ENCODE results near the gene ATXN7L2.
"Not testable (repeated sequence)": the region's sequence is repeated elsewhere in the genome, so short reads cannot be mapped to it uniquely, and the experiment has no call there.

Gene ATXN7L2, protein sequence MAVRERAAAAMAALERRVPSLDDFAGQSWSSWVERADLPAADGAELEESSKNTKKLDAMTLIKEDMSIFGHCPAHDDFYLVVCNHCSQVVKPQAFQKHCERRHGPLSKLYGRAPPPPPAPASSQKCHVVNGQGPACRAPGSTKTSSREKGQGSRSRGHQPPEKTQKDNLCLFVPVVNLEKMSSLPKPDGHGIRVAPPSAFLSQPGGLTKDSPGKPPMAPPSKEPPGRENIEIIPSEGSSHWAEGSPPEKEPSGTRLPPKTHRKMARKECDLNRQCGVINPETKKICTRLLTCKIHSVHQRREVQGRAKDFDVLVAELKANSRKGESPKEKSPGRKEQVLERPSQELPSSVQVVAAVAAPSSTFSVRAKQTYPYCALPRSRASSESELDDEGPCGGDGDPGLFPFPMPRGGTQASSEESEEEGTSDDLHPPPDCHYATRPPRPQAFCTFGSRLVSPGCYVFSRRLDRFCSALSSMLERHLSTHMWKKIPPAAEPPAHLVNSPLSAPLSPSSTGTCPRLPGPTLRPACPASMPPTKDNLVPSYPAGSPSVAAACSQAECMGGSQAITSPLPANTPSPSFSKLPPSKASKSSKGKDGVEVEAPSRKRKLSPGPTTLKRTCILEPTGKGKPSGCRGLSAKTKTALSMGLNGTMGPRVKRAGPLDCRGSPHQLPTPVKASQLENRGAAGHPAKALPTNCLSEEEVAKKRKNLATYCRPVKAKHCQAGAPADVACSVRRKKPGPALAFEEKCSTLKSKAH

DNA sequence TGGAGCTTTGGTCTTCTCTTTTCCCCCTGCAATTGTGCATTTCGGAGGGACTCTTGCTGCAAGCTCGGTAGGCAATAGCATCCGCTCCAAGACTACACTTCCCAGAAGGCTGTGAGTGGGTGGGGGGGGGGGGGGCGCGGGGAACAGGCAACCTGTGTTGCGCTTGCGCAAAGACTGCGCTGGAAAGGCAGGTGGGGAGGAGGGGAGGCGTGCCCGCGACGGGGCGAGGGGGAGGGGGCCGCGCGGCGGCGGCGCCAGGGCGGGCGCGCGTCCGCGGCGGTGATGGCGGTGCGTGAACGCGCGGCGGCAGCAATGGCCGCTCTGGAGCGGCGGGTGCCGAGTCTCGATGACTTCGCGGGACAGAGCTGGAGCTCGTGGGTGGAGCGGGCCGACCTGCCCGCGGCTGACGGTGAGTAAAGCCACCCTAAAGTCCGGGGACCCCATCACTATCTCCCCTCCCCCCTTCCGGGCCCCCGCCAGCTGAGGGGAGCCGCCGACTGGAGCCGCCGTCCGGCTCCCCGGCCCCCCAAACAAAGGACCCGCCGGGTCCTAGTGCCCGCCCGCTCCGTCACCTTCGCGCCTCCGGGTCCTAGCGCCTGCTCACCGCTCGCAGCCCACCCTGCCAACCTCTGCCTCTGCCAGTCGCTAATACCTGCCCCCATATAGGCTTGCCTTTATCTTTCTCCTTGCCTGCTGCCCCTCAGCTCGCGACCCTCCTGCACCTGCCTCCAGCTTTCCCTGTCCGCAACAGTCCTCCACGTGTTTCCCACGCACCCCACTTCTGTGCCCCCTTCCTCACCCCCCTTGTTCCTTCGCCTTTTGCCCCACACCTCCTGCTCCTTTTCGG lies at the start of gene ATXN7L2:
ATXN7L2 (plus strand) TSS at position 234 of the 847 bp plus-strand sequence; CDS start at position 283, 49 bp downstream.
- Histone ChIP-seq H3K27ac (ENCODE audit: low read length) (no peak within 1 kb of the TSS), H3K27me3 (ENCODE audit: control insufficient read depth, insufficient read depth, low read length) (no peaks in the 10 kb centered on the region), H3K4me3 (ENCODE audit: low read length) (peak within 1 kb of the TSS; percentile 86; the same call in 1 of the 2 replicates), H3K4me1 (ENCODE audit: control insufficient read depth, insufficient read depth, low read length) (peaks cover 6% of the 10 kb centered on the region; the same call in 1 of the 2 replicates), H3K9me3 (ENCODE audit: control insufficient read depth, insufficient read depth, low read length) (no peaks in the 10 kb centered on the region), H3K36me3 (ENCODE audit: control insufficient read depth, insufficient read depth, low read length) (no peaks in the 10 kb centered on the region)
- DNase-seq (ENCODE audit: low read depth, low spot score): no peak
- no CpG with 5 or more reads among the region's 73 CpGs for WGBS (ENCODE audit: insufficient coverage, insufficient read length)

DNA sequence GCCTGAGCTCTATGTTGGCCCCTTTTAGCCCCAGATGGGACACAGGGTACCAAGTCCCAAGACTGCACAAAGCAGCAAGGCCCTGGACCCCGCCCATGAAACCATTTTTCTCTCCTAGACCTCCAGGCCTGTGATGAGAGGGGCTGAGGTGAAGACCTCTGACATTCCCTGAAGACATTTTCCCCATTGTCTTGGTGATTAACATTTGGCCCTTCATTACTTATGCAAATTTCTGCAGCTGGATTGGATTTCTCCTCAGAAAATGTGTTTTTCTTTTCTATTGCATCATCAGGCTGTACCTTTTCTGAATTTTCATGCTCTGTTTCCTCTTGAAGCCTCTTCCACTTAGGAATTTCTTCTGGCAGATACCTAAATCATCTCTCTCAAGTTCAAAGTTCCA lies 49.2 kb upstream of the ATXN7L2 start:
- H3K9me3 ChIP-seq (ENCODE audit: control insufficient read depth, insufficient read depth, low read length): no peaks in the 10 kb centered on the region; the same call in 1 of the 2 replicates

DNA sequence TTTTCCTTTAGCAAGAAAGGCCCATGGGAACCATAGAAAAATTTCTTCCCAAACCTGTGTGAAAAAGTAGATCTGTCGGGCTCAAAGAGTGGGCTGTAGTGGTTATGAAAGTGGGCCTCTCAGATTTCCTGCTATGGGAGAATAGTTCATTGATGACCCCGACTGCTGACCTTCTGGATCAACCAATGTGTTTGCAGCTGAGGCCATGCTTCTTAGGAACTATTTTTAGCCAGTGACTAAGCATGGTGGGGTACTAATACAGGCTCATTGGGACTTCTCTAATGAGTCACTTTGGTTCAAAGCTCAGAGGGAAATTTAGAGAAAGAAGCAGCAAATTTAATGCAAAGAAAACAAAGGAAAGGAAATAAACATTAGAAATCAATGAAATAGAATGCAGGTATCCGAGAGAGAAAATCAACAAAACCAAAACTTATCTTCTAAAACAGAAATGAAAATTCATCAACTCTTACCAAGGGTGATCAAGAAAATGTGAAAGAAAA lies 44.9 kb upstream of the ATXN7L2 start:
- no peaks in the 10 kb centered on the region for H3K27me3 ChIP-seq (ENCODE audit: control insufficient read depth, insufficient read depth, low read length)
- no peak overlapping the region for H3K4me3 ChIP-seq (ENCODE audit: low read length)
- no peak overlapping the region for H3K27ac ChIP-seq (ENCODE audit: low read length)
- H3K36me3 ChIP-seq (ENCODE audit: control insufficient read depth, insufficient read depth, low read length): no peaks in the 10 kb centered on the region
- H3K9me3 ChIP-seq (ENCODE audit: control insufficient read depth, insufficient read depth, low read length): no peaks in the 10 kb centered on the region; the same call in 1 of the 2 replicates
- no CpG with 5 or more reads among the region's 3 CpGs for WGBS (ENCODE audit: insufficient coverage, insufficient read length)
- no peak for DNase-seq (ENCODE audit: low read depth, low spot score)
- no peaks in the 10 kb centered on the region for H3K4me1 ChIP-seq (ENCODE audit: control insufficient read depth, insufficient read depth, low read length)

More for the DNA sequence above, 49.2 kb upstream of the ATXN7L2 start:
- WGBS (ENCODE audit: insufficient coverage, insufficient read length): no CpG with 5 or more reads among the region's 1 CpG
- Histone ChIP-seq H3K4me3 (ENCODE audit: low read length) (no peak overlapping the region), H3K27me3 (ENCODE audit: control insufficient read depth, insufficient read depth, low read length) (no peaks in the 10 kb centered on the region), H3K27ac (ENCODE audit: low read length) (no peak overlapping the region), H3K4me1 (ENCODE audit: control insufficient read depth, insufficient read depth, low read length) (no peaks in the 10 kb centered on the region), H3K36me3 (ENCODE audit: control insufficient read depth, insufficient read depth, low read length) (no peaks in the 10 kb centered on the region)
- DNase-seq (ENCODE audit: low read depth, low spot score): no peak

DNA sequence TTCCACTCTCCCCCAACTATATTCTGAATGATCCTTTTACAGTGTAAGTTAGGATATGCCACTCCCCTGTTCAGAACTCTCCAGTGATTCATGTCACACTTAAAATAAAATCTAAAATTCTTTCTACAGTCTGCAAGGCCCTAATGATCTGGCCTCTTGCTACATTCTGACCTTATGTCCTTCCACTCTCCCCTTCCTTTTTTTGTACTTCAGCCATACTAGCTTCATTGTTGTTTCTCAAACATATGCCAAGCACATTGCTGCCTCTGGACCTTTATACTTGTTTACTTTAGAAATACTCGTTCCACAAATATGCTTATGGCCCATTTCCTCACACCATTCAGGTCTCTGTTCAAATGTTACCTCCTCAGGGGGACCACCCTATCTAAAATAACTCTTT lies 42.6 kb upstream of the ATXN7L2 start:
- Histone ChIP-seq H3K9me3 (ENCODE audit: control insufficient read depth, insufficient read depth, low read length) (no peaks in the 10 kb centered on the region), H3K4me1 (ENCODE audit: control insufficient read depth, insufficient read depth, low read length) (no peaks in the 10 kb centered on the region), H3K27ac (ENCODE audit: low read length) (no peak overlapping the region), H3K36me3 (ENCODE audit: control insufficient read depth, insufficient read depth, low read length) (no peaks in the 10 kb centered on the region), H3K4me3 (ENCODE audit: low read length) (no peak overlapping the region), H3K27me3 (ENCODE audit: control insufficient read depth, insufficient read depth, low read length) (no peaks in the 10 kb centered on the region)
- DNase-seq (ENCODE audit: low read depth, low spot score): no peak
- no CpG with 5 or more reads among the region's 1 CpG for WGBS (ENCODE audit: insufficient coverage, insufficient read length)

DNA sequence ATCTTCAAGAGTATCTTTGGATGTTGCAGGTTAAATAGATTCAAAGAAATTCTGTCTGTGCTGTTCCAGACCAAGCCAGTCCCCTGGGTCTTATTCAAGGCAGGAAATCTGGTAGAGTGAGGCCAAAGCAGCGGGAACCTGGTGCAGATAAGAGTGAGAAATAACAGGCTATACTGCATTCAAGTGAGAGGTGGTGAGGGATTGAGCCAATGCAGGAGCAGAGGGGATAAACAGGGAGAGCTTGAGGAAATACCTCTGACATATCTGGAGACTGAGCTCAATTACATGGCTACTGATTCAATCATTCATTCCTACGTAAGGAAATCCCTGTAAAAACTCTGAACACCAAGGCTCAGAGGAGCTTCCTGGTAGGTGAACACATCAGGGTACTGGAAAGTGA lies 40.2 kb upstream of the ATXN7L2 start:
- no peaks in the 10 kb centered on the region for H3K9me3 ChIP-seq (ENCODE audit: control insufficient read depth, insufficient read depth, low read length)
- H3K4me1 ChIP-seq (ENCODE audit: control insufficient read depth, insufficient read depth, low read length): no peaks in the 10 kb centered on the region
- no peak overlapping the region for H3K27ac ChIP-seq (ENCODE audit: low read length)
- H3K4me3 ChIP-seq (ENCODE audit: low read length): no peak overlapping the region
- H3K36me3 ChIP-seq (ENCODE audit: control insufficient read depth, insufficient read depth, low read length): no peaks in the 10 kb centered on the region
- H3K27me3 ChIP-seq (ENCODE audit: control insufficient read depth, insufficient read depth, low read length): no peaks in the 10 kb centered on the region
- no CpG with 5 or more reads among the region's 2 CpGs for WGBS (ENCODE audit: insufficient coverage, insufficient read length)
- no peak for DNase-seq (ENCODE audit: low read depth, low spot score)

DNA sequence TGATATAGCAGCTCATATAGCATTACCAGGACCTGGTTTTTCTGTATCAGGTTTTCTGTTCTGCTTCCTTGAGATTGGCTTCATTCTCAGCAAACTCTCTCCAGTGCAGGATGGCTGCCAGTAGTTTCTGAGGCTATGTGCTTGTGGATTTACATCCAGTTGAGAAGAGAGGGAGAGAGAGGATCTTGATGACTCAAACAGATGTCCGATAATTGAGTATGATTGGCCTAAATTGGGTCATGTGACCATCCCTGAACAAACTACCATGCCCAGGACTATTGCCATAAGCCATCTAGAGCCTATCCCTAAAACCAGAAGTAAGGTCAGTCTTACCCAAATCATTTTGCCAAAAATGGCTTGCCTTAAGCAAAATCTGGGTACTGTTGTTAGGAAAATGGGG lies 39.4 kb upstream of the ATXN7L2 start:
- WGBS (ENCODE audit: insufficient coverage, insufficient read length): no CpG with 5 or more reads among the region's 1 CpG
- no peaks in the 10 kb centered on the region for H3K36me3 ChIP-seq (ENCODE audit: control insufficient read depth, insufficient read depth, low read length)
- DNase-seq (ENCODE audit: low read depth, low spot score): no peak

DNA sequence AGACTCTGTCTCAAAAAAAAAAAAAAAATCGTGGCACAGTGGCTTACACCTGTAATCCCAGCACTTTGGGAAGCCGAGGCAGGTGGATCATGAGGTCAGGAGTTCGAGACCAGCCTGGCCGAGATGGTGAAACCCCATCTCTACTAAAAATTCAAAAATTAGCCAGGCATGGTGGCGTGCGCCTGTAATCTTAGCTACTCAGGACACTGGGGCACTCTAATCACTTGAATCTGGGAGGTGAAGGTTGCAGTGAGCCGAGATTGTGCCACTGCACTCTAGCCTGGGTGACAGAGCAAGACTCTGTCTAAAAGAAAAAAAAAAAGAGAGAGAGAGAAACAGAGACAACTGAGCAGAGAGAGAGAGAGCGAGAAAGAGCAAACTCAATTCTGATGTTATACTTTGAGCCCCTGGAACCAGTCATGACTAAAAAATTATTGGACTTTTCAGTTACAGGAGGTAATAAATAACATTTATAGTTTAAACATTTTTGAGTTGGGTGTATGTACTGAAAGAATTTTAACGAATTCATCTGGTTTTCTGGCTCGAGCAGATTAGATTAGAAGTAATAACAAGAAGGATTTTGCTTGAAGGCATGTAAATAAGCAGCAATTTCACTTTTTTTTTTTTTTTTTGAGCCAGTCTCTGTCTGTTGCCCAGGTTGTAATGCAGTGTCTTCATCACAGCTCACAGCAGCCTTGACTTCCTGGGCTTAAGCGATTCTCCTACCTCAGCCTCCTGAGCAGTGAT lies 37.6 kb upstream of the ATXN7L2 start:
- H3K4me3 ChIP-seq (ENCODE audit: low read length); H3K9me3 ChIP-seq (ENCODE audit: control insufficient read depth, insufficient read depth, low read length); H3K27me3 ChIP-seq (ENCODE audit: control insufficient read depth, insufficient read depth, low read length); H3K27ac ChIP-seq (ENCODE audit: low read length); H3K36me3 ChIP-seq (ENCODE audit: control insufficient read depth, insufficient read depth, low read length); H3K4me1 ChIP-seq (ENCODE audit: control insufficient read depth, insufficient read depth, low read length); DNase-seq (ENCODE audit: low read depth, low spot score): not testable (repeated sequence)
- WGBS (ENCODE audit: insufficient coverage, insufficient read length): no CpG with 5 or more reads among the region's 11 CpGs

More for the DNA sequence above, 39.4 kb upstream of the ATXN7L2 start:
- Histone ChIP-seq H3K27me3 (ENCODE audit: control insufficient read depth, insufficient read depth, low read length) (no peaks in the 10 kb centered on the region), H3K27ac (ENCODE audit: low read length) (no peak overlapping the region), H3K9me3 (ENCODE audit: control insufficient read depth, insufficient read depth, low read length) (no peaks in the 10 kb centered on the region), H3K4me3 (ENCODE audit: low read length) (no peak overlapping the region), H3K4me1 (ENCODE audit: control insufficient read depth, insufficient read depth, low read length) (no peaks in the 10 kb centered on the region)

DNA sequence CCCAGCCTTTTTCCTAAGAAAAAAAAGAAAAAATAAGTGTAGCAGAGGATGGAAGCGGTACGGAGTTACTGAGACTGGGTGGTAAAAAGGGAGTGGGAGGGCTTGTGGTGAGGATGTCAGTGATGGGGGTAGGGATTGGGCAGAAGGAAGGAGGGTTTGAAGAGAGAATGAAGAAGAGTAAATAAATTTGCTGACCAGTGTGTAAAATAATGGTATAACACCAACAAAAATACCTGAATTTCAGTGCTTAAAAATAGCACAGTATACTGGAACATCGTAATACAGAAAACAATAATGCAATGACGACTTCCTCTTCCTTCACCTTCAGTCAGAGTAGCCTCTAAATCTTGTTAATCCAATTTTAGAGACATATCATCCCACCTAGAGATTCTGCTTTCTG lies 36.2 kb upstream of the ATXN7L2 start:
- H3K9me3 ChIP-seq (ENCODE audit: control insufficient read depth, insufficient read depth, low read length): no peaks in the 10 kb centered on the region
- WGBS (ENCODE audit: insufficient coverage, insufficient read length): no CpG with 5 or more reads among the region's 4 CpGs
- DNase-seq (ENCODE audit: low read depth, low spot score): no peak
- H3K4me1 ChIP-seq (ENCODE audit: control insufficient read depth, insufficient read depth, low read length): no peaks in the 10 kb centered on the region
- no peak overlapping the region for H3K27ac ChIP-seq (ENCODE audit: low read length)
- H3K27me3 ChIP-seq (ENCODE audit: control insufficient read depth, insufficient read depth, low read length): no peaks in the 10 kb centered on the region
- no peak overlapping the region for H3K4me3 ChIP-seq (ENCODE audit: low read length)
- no peaks in the 10 kb centered on the region for H3K36me3 ChIP-seq (ENCODE audit: control insufficient read depth, insufficient read depth, low read length)

DNA sequence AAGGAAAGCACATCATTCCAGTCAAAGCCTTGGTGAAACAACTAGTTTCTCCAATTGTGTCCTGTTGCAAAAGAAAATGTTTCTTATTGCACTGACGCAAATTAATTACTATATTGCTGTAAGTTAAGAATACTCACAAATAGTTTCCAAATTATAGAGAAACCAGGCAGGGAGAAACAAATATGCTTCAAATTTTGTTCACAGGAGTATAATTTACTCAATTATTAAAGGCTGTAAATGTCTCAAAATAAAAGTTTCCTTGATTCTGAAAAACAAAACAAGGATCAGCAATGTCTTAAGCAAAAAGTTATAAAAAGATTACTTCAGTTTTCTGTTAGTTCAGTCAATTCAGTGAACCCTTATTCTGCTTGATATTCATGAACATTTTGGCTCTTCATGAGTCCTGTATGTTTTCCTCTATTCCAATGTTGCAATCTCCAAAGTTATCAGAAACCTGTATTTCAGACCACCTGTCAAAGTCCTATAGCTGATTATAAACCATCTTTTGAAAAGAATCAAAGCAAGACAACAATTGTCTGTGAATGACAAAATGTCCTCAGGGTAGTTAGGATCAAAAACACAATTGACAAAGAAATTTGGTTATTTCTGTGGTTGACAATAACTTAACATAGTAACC lies 29.1 kb upstream of the ATXN7L2 start:
- no CpG with 5 or more reads among the region's 1 CpG for WGBS (ENCODE audit: insufficient coverage, insufficient read length)
- H3K27me3 ChIP-seq (ENCODE audit: control insufficient read depth, insufficient read depth, low read length): no peaks in the 10 kb centered on the region

More for the DNA sequence above, 29.1 kb upstream of the ATXN7L2 start:
- DNase-seq (ENCODE audit: low read depth, low spot score): no peak
- Histone ChIP-seq H3K27ac (ENCODE audit: low read length) (no peak overlapping the region), H3K4me3 (ENCODE audit: low read length) (no peak overlapping the region), H3K36me3 (ENCODE audit: control insufficient read depth, insufficient read depth, low read length) (no peaks in the 10 kb centered on the region), H3K9me3 (ENCODE audit: control insufficient read depth, insufficient read depth, low read length) (no peaks in the 10 kb centered on the region), H3K4me1 (ENCODE audit: control insufficient read depth, insufficient read depth, low read length) (no peaks in the 10 kb centered on the region)
